ENCODE measurements around the gene TECR.

TECR gene

DNA sequence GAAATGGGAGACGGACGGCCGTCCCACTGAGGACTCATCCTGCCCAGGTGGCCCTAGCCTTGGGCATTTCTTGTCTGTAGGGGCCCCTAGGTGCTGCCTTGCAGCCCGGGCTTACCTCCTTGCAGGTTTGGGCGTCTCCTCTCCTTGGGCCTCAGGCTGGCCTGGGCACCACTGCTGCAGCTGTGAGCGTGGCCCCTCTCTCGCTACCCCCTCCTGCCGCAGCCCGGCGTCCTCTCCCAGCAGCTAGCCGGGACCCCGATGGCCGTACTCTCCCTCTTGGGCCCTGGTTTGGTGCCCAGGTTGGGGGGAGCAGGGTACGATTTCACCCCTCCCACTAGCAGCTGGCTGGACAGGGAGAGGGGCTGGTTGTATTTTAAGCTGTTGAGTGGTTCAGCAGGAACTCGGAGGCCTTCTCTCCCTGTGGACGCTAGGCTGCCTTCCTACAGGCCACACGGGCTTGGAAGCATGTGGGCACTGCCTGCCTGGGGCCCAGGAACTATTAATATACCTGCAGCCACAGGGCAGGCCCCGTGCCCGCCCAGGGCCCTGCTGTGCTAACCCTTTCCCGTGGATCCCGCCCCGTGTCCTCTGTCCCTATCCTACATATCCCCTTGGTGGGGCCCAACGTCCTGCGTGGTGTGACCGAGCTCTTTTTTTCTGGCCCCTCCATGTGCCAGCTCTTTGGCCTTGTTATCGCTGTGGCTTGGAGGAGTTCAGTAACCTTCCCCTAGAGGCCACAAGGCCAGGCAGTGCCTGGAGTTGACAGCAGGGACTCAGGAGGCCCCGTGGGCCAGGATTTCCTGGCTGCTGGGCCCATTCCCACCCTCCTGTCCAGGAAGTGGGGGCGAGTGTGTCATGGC is 30.8 kb downstream of the TECR start:
- DNase-seq (ENCODE audit: insufficient read length, low spot score): no peak
- FAIRE-seq: no peak
- no peak for TF ChIP-seq CTCF (IDR thresholded peaks at IDR 0.05; ENCODE audit: insufficient read depth, missing control alignments)

DNA sequence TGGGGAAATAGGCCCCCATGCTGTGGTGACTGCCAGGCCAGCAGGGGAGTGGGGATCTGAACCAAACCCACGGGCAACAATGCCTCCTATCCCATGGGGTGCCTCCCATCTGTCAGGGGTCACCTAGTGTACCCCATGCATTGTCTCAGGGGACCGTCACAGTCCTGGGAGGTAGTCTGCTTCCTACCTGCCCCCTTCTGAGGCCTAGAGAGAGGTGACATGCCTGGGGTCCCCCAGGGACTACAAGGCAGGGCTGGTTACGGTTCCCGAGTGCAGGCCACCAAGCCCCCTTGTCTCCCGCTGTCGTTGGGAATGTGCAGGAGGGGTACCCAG is 31.3 kb downstream of the TECR start:
- DNase-seq (ENCODE audit: insufficient read length, low spot score) (no peak), FAIRE-seq (no peak)
- TF ChIP-seq CTCF (IDR thresholded peaks at IDR 0.05; ENCODE audit: insufficient read depth, missing control alignments): no peak

DNA sequence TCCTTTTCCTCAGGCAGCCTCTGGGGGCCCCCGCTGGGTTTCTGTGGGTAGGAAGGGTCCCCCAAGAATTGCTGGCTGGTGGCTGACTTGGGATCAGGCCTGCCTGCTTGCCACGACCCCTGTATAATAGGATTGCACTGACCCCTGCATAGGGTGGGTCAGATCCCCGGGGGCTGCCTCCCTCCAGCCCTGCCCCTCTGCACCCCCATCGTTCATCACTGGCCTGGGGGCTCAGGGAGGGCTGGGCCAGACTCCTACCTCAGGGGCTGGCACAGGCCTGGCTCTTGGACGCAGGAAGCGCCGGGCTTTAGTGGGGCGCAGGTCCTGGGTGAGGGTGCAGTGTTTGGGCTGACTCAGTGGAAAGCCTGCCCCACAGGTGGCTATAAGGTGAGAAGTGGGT is 31.9 kb downstream of the TECR start:
- DNase-seq (ENCODE audit: insufficient read length, low spot score) (no peak), FAIRE-seq (no peak)
- no peak for TF ChIP-seq CTCF (IDR thresholded peaks at IDR 0.05; ENCODE audit: insufficient read depth, missing control alignments)

- no peak for TF ChIP-seq CTCF (IDR thresholded peaks at IDR 0.05; ENCODE audit: insufficient read depth, missing control alignments)
- FAIRE-seq: no peak
- DNase-seq (ENCODE audit: insufficient read length, low spot score): no peak
Observed at GRCh38 chr19:14561847-14562351, 32.5 kb downstream of the TECR start.

- DNase-seq (ENCODE audit: insufficient read length, low spot score): no peak
- FAIRE-seq: no peak
Observed at GRCh38 chr19:14562660-14563589, 33.5 kb downstream of the TECR start.

GRCh38 chr19:14563590-14563926 is 34.2 kb downstream of the TECR start:
- DNase-seq (ENCODE audit: insufficient read length, low spot score) (no peak), FAIRE-seq (no peak)
- no peak for TF ChIP-seq CTCF (IDR thresholded peaks at IDR 0.05; ENCODE audit: insufficient read depth, missing control alignments)

More at GRCh38 chr19:14562660-14563589, 33.5 kb downstream of the TECR start:
- no peak for TF ChIP-seq CTCF (IDR thresholded peaks at IDR 0.05; ENCODE audit: insufficient read depth, missing control alignments)

Data from D721Med (cell line).